A549 (cell line): ENCODE data around the gene ASIC1. TPM values are rescaled to one million over a fixed set of nuclear protein-coding genes. Genes with fewer than 3 reads are reported as not detected.
A peak's percentile ranks its signal among the peaks of the same experiment; 100 is the strongest.
"Not testable (repeated sequence)": the region's sequence is repeated elsewhere in the genome, so short reads cannot be mapped to it uniquely, and the experiment has no call there.

Source experiments
- ATAC-seq, 2 experiments: fragments of 200-7000 bp in 1 of 2; fragments of >200 bp in 1 of 2; cut with Nextera tagmentation in 1 of 2; cut with Tn5 transposase in 1 of 2; 3 replicates each; pipeline versions ENCODE4 v1.8.0 to v1.9.1; 2018 to 2020; ENCODE audit warnings: mild to moderate bottlenecking in 1 of 2, moderate library complexity in 1 of 2
- CTCF ChIA-PET: fragments of 300-600 bp; sonication (Branson Sonifier 250); formaldehyde crosslinking; extraction: SDS; loops from one replicate; lab custom pipeline; 2021; ENCODE audit warnings: antibody characterized with exemption, inconsistent platforms; lab: Yijun Ruan, JAX
- POLR2A ChIA-PET: fragments of 350-600 bp; formaldehyde crosslinking; extraction: SDS; loops from one replicate; lab custom pipeline; 2021; ENCODE audit warnings: antibody characterized with exemption, inconsistent platforms; lab: Yijun Ruan, JAX
- DNase-seq, 2 experiments: peaks; one replicate each; pipeline versions ENCODE4 v3.0.0 to v3.0.0-alpha.2; 2011 to 2016; ENCODE audit warnings: low read depth in 1 of 2, low spot score in 1 of 2
- FAIRE-seq: peaks from 2 replicates; lab custom pipeline; 2011; peaks lifted over from hg19 to GRCh38; lab: Jason Lieb, UNC
- H3K27ac ChIP-seq, 2 experiments: fragments of >200 bp; sonication (Bioruptor Twin); formaldehyde crosslinking; 3 replicates each; pipeline ENCODE4 v1.5.1; 2016 to 2017
- H3K4me1 ChIP-seq: fragments of >200 bp; sonication (Bioruptor Twin); formaldehyde crosslinking; 3 replicates; pipeline ENCODE4 v1.6.1; 2016
- H3K4me2 ChIP-seq: fragments of >200 bp; sonication (Bioruptor Twin); formaldehyde crosslinking; 3 replicates; pipeline ENCODE4 v1.6.1; 2016
- H3K4me3 ChIP-seq: fragments of >200 bp; sonication (Bioruptor Twin); formaldehyde crosslinking; 3 replicates; pipeline ENCODE4 v1.5.1; 2016
- H3K9me3 ChIP-seq: fragments of >200 bp; sonication (Bioruptor Twin); formaldehyde crosslinking; 3 replicates; pipeline ENCODE4 v1.6.1; 2016
- ATOH8 ChIP-seq: fragments of 250-450 bp; sonication (Bioruptor Pico); IDR thresholded peaks from 2 replicates; pipeline ENCODE4 v1.5.0; 2020; ENCODE audit warnings: low read depth, mild to moderate bottlenecking, moderate library complexity
- BHLHE40 ChIP-seq: IDR thresholded peaks from 2 replicates; pipeline ENCODE4 v1.6.1; 2012; ENCODE audit warnings: low read depth, low read length, inconsistent platforms
- CBX8 ChIP-seq: fragments of 200-600 bp; sonication (generic); IDR thresholded peaks from 2 replicates; pipeline ENCODE4 v1.6.1; 2016
- CEBPB ChIP-seq, 2 experiments: fragments of >200 bp in 1 of 2; sonication (Bioruptor Twin) in 1 of 2; formaldehyde crosslinking in 1 of 2; IDR thresholded peaks; 2 replicates each; pipeline ENCODE4 v1.6.1; 2012 to 2016
- ELK1 ChIP-seq: fragments of 150-350 bp; IDR thresholded peaks from 2 replicates; pipeline ENCODE4 v1.6.1; 2014; ENCODE audit warnings: low read depth, mild to moderate bottlenecking, low read length
- FOSB ChIP-seq: fragments of 250-450 bp; sonication (Bioruptor Pico); IDR thresholded peaks from 2 replicates; pipeline ENCODE4 v1.5.0; 2020; ENCODE audit warnings: mild to moderate bottlenecking, moderate library complexity
- FOSL2 ChIP-seq, 2 experiments: fragments of 450-650 bp in 1 of 2; fragments of >200 bp in 1 of 2; sonication (Bioruptor Twin) in 1 of 2; formaldehyde crosslinking; IDR thresholded peaks; 2 replicates each; pipeline versions ENCODE4 v1.5.0 to v1.6.1; 2016 to 2020; ENCODE audit warnings: mild to moderate bottlenecking in 1 of 2, moderate library complexity in 1 of 2
- GATA3 ChIP-seq: IDR thresholded peaks from 2 replicates; pipeline ENCODE4 v1.6.1; 2012; ENCODE audit warnings: borderline replicate concordance
- HDAC2 ChIP-seq: fragments of 200-600 bp; sonication (generic); IDR thresholded peaks from 2 replicates; pipeline ENCODE4 v1.6.1; 2016
- HEYL ChIP-seq: fragments of 250-450 bp; sonication (Bioruptor Pico); IDR thresholded peaks from 2 replicates; pipeline ENCODE4 v1.8.0; 2021; ENCODE audit warnings: mild to moderate bottlenecking, moderate library complexity
- HOXA7 ChIP-seq: fragments of 250-450 bp; sonication (Bioruptor Pico); IDR thresholded peaks from 2 replicates; pipeline ENCODE4 v1.5.0; 2020; ENCODE audit warnings: mild to moderate bottlenecking, moderate library complexity
- HOXB5 ChIP-seq: fragments of 250-450 bp; sonication (Bioruptor Pico); IDR thresholded peaks from 2 replicates; pipeline ENCODE4 v1.5.0; 2020; ENCODE audit warnings: mild to moderate bottlenecking, moderate library complexity
- JUNB ChIP-seq: fragments of >200 bp; sonication (Bioruptor Twin); formaldehyde crosslinking; IDR thresholded peaks from 2 replicates; pipeline ENCODE4 v1.6.1; 2016
- MAX ChIP-seq: IDR thresholded peaks from 2 replicates; pipeline ENCODE4 v1.6.1; 2012
- NFE2L2 ChIP-seq: fragments of 150-350 bp; conservative IDR thresholded peaks from 2 replicates; pipeline ENCODE4 v1.6.1; 2014; ENCODE audit warnings: low read length
- NPAS2 ChIP-seq: fragments of 250-450 bp; sonication (Bioruptor Pico); IDR thresholded peaks from 2 replicates; pipeline ENCODE4 v1.8.0; 2022; ENCODE audit warnings: mild to moderate bottlenecking, moderate library complexity, borderline replicate concordance
- PBX3 ChIP-seq: IDR thresholded peaks from 2 replicates; pipeline ENCODE4 v1.6.1; 2012
- PHF8 ChIP-seq: fragments of 200-600 bp; sonication (generic); IDR thresholded peaks from 2 replicates; pipeline ENCODE4 v1.6.1; 2016; ENCODE audit warnings: low read depth, mild to moderate bottlenecking, antibody characterized with exemption, moderate library complexity, borderline replicate concordance
- POLR2AphosphoS2 ChIP-seq: conservative IDR thresholded peaks from 2 replicates; pipeline ENCODE4 v1.6.1; 2012; ENCODE audit warnings: low read length, improper control_type of control experiment, inconsistent platforms
- RARB ChIP-seq: fragments of 250-450 bp; sonication (Bioruptor Pico); IDR thresholded peaks from 2 replicates; pipeline ENCODE4 v1.8.0; 2021; ENCODE audit warnings: mild to moderate bottlenecking, moderate library complexity
- RCOR1 ChIP-seq: fragments of 150-350 bp; IDR thresholded peaks from 2 replicates; pipeline ENCODE4 v1.6.1; 2014; ENCODE audit warnings: antibody characterized with exemption, low read length, low read depth
- RFX5 ChIP-seq: fragments of 450-650 bp; IDR thresholded peaks from 2 replicates; pipeline ENCODE4 v1.7.1; 2014; ENCODE audit warnings: antibody characterized with exemption, mild to moderate bottlenecking, moderate library complexity
- TFCP2L1 ChIP-seq: fragments of 250-450 bp; sonication (Bioruptor Pico); IDR thresholded peaks from 2 replicates; pipeline ENCODE4 v1.5.0; 2021; ENCODE audit warnings: mild to moderate bottlenecking
- TP53 ChIP-seq: fragments of 250-450 bp; sonication (Bioruptor Pico); IDR thresholded peaks from 2 replicates; pipeline ENCODE4 v1.5.0; 2021; ENCODE audit warnings: mild to moderate bottlenecking, moderate library complexity
- ZFP36 ChIP-seq: fragments of 450-650 bp; IDR thresholded peaks from 2 replicates; pipeline ENCODE4 v1.6.1; 2014; ENCODE audit warnings: borderline replicate concordance; ENCODE audit not compliant: partially characterized antibody
- WGBS: methylation state at CpG from one replicate; pipeline ENCODE4 v1.1.6; 2017; ENCODE audit errors: missing lambda C conversion rate; 5-methylcytosine and 5-hydroxymethylcytosine counted together
- polyA plus RNA-seq, 4 experiments: library from polyadenylated mRNA; depleted of rRNA in 3 of 4; stranded (reverse); fragments of >200 nt; fragmentation: RNase III in 1 of 4; extraction: RNeasy Plus Mini Kit Qiagen cat#74134 plus additional on column Dnase treatment in 1 of 4; gene quantifications; 2 replicates in 3 of 4; 3 replicates in 1 of 4; pipeline ENCODE4 v1.2.3, GENCODE V29; 2011 to 2017
- TF ChIP-seq, protein P1 (sequence below): fragments of 250-450 bp; sonication (Bioruptor Pico); IDR thresholded peaks from 2 replicates; pipeline ENCODE4 v1.5.0; 2021; ENCODE audit warnings: mild to moderate bottlenecking, moderate library complexity, borderline replicate concordance

Gene ASIC1
- polyA plus RNA-seq, 2 of the 4 experiments (the other 2 are of a cell fraction), result 6.0 to 6.7 TPM

DNA sequence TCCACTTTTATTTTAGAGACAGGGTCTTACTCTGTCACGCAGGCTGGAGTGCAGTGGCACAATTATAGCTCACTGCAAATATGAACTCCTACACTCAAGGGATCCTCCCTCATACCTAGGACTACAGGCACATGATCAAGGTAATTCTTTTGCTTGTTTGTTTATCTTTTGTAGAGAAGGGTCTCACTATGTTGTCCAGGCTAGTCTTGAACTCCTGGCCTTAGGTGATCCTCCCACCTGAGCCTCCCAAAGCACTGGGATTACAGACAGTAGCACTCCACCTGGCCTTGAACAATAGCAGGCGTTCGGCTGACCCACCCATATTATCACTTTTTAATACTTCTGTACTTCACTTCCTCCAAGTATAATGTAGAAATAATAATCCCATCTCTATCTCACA, 30.7 kb upstream of the ASIC1 start:
- TF ChIP-seq JUNB (no peak), ATOH8 (CRISPR knock-in tag) (no peak), HEYL (CRISPR knock-in tag) (no peak), RFX5 (no peak), HOXB5 (CRISPR knock-in tag) (no peak), HOXA7 (CRISPR knock-in tag) (no peak), RARB (CRISPR knock-in tag) (no peak), POLR2AphosphoS2 (no peak), RCOR1 (no peak), FOSL2 (IDR thresholded peaks at IDR 0.05) (no peak), FOSL2 (CRISPR knock-in tag; IDR thresholded peaks at IDR 0.05) (no peak), GATA3 (no peak)

GRCh38 chr12:50030449-50030848, 26.9 kb upstream of the ASIC1 start:
- not testable (repeated sequence) for H3K4me2 ChIP-seq, H3K9me3 ChIP-seq, H3K4me3 ChIP-seq, H3K27ac ChIP-seq, ATAC-seq, FAIRE-seq, DNase-seq
- TF ChIP-seq CEBPB (IDR thresholded peaks at IDR 0.05), result peak in 1 of 2 experiments; percentile 40; a peak in 1 of 4 replicates
- TF ChIP-seq, all 56 proteins: peak for 1; not testable (repeated sequence) for 55
- H3K4me1 ChIP-seq, POLR2A ChIA-PET: not testable (repeated sequence)
- WGBS, result 81% methylated on average over 9 of the region's 9 CpGs
- CTCF ChIA-PET, result interaction anchor here (0.9 to 5.1 kb wide), 8 partner anchors 9 to 84 kb away, joined by 3 to 50 read pairs (median 6); no protein-coding TSS in a partner anchor

More for the DNA sequence above, 30.7 kb upstream of the ASIC1 start:
- Histone ChIP-seq H3K4me1 (peaks cover 11% of the 10 kb centered on the region; the same call in 2 of the 3 replicates), H3K4me3 (no peak overlapping the region), H3K27ac (no peak overlapping the region), H3K9me3 (no peaks in the 10 kb centered on the region), H3K4me2 (no peak overlapping the region)
- 88% methylated on average over 3 of the region's 3 CpGs for WGBS
- DNase-seq, result no peak
- ATAC-seq, result no peak
- POLR2A ChIA-PET, result no interaction called here
- CTCF ChIA-PET, result interaction anchor here (1.6 to 5.1 kb wide), 3 partner anchors 12 to 160 kb away, joined by 3 to 50 read pairs (median 16); no protein-coding TSS in a partner anchor
- FAIRE-seq, result no peak

GRCh38 chr12:50032515-50032853, 24.9 kb upstream of the ASIC1 start:
- FAIRE-seq (no peak), DNase-seq (no peak), ATAC-seq (0 out of 6 replicates have a peak, but pooled peaks of 1 of the 2 experiments have one; percentile 19)
- Histone ChIP-seq H3K9me3 (no peaks in the 10 kb centered on the region), H3K4me1 (no peaks in the 10 kb centered on the region), H3K4me2 (no peak overlapping the region), H3K27ac (no peak overlapping the region), H3K4me3 (no peak overlapping the region)
- WGBS, result 85% methylated on average over 21 of the region's 21 CpGs
- ChIA-PET POLR2A (no interaction called here), CTCF (interaction anchor here (2.1 to 2.6 kb wide), 2 partner anchors 23 to 65 kb away, joined by 10 to 13 read pairs; no protein-coding TSS in a partner anchor)
- TF ChIP-seq ZFP36, result no peak

- Histone ChIP-seq H3K4me3 (no peak overlapping the region), H3K9me3 (no peaks in the 10 kb centered on the region), H3K27ac (no peak overlapping the region), H3K4me1 (no peaks in the 10 kb centered on the region), H3K4me2 (no peak overlapping the region)
- 88% methylated on average over 26 of the region's 37 CpGs for WGBS
- DNase-seq (no peak), FAIRE-seq (no peak), ATAC-seq (no peak; a peak in 2 of 6 replicates)
- ChIA-PET CTCF (interaction anchor here (2.1 to 2.6 kb wide), 2 partner anchors 23 to 66 kb away, joined by 10 to 13 read pairs; no protein-coding TSS in a partner anchor), POLR2A (no interaction called here)
- TF ChIP-seq ELK1, result no peak
- TF ChIP-seq MAX, result no peak
- TF ChIP-seq PBX3, result no peak
- no peak for TF ChIP-seq FOSB
- TF ChIP-seq TP53 (CRISPR knock-in tag), result no peak
- no peak for TF ChIP-seq BHLHE40
- no peak for TF ChIP-seq PHF8
- no peak for TF ChIP-seq NFE2L2
- TF ChIP-seq HDAC2, result no peak
- no peak for TF ChIP-seq CBX8
- no peak for TF ChIP-seq NPAS2 (CRISPR knock-in tag)
- TF ChIP-seq TFCP2L1, result no peak
- TF ChIP-seq, protein P1, sequence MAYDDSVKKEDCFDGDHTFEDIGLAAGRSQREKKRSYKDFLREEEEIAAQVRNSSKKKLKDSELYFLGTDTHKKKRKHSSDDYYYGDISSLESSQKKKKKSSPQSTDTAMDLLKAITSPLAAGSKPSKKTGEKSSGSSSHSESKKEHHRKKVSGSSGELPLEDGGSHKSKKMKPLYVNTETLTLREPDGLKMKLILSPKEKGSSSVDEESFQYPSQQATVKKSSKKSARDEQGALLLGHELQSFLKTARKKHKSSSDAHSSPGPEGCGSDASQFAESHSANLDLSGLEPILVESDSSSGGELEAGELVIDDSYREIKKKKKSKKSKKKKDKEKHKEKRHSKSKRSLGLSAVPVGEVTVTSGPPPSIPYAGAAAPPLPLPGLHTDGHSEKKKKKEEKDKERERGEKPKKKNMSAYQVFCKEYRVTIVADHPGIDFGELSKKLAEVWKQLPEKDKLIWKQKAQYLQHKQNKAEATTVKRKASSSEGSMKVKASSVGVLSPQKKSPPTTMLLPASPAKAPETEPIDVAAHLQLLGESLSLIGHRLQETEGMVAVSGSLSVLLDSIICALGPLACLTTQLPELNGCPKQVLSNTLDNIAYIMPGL (CRISPR knock-in tag), result no peak
- no peak for TF ChIP-seq RFX5
Measured at GRCh38 chr12:50032854-50033581, 24.4 kb upstream of the ASIC1 start.
